OCI-LY7 (cell line): ENCODE results near the gene ACBD6. TPM values are rescaled to one million over a fixed set of nuclear protein-coding genes. Genes with fewer than 3 reads are reported as not detected.
"Not testable (repeated sequence)": the region's sequence is repeated elsewhere in the genome, so short reads cannot be mapped to it uniquely, and the experiment has no call there.

Experiments
- BruUV-seq: library from RNA; stranded (reverse); fragments of 400-500 nt; replicated peaks from 2 replicates; lab custom pipeline; 2021; lab: Mats Ljungman, UMichigan
- CTCF ChIA-PET: fragments of 300-600 bp; sonication (Branson Sonifier 250); formaldehyde crosslinking; loops from one replicate; lab custom pipeline; 2022; ENCODE audit warnings: antibody characterized with exemption; ENCODE audit not compliant: unreplicated experiment; lab: Charles Lee
- POLR2A ChIA-PET: fragments of 300-600 bp; sonication (Branson Sonifier 250); formaldehyde crosslinking; loops from one replicate; lab custom pipeline; 2022; ENCODE audit warnings: antibody characterized with exemption; lab: Charles Lee
- DNase-seq: peaks from one replicate; pipeline ENCODE4 v3.0.0-alpha.2; 2015; ENCODE audit warnings: low spot score
- H2AFZ ChIP-seq: fragments of 200-600 bp; sonication (generic), shearing (Covaris generic); 2 replicates; pipeline ENCODE4 v1.6.1; 2014; ENCODE audit warnings: mild to moderate bottlenecking, antibody characterized with exemption, low read length, moderate library complexity
- H3K27ac ChIP-seq: fragments of 200-600 bp; sonication (generic); 2 replicates; pipeline ENCODE4 v1.5.1; 2014; ENCODE audit warnings: mixed run types, low read depth, mild to moderate bottlenecking, moderate library complexity, low read length, inconsistent platforms; ENCODE audit not compliant: poor library complexity, severe bottlenecking
- H3K36me3 ChIP-seq: fragments of 200-600 bp; sonication (generic); 2 replicates; pipeline ENCODE4 v1.6.1; 2014; ENCODE audit warnings: mild to moderate bottlenecking, antibody characterized with exemption, low read length, moderate library complexity, mixed read lengths; ENCODE audit not compliant: insufficient read depth
- H3K4me1 ChIP-seq: fragments of 200-600 bp; sonication (generic); 2 replicates; pipeline ENCODE4 v1.5.1; 2014; ENCODE audit warnings: mild to moderate bottlenecking, low read length; ENCODE audit not compliant: insufficient read depth, poor library complexity, severe bottlenecking
- H3K4me2 ChIP-seq: fragments of 200-600 bp; sonication (generic); 2 replicates; pipeline ENCODE4 v1.6.1; 2014; ENCODE audit warnings: mild to moderate bottlenecking, low read length
- H3K4me3 ChIP-seq: fragments of 200-600 bp; sonication (generic); 2 replicates; pipeline ENCODE4 v1.5.1; 2014; ENCODE audit warnings: mild to moderate bottlenecking, low read depth, low read length; ENCODE audit not compliant: poor library complexity, severe bottlenecking
- H3K79me2 ChIP-seq: fragments of 200-600 bp; sonication (generic); 2 replicates; pipeline ENCODE4 v1.6.1; 2016; ENCODE audit warnings: low read depth, mild to moderate bottlenecking, low read length, moderate library complexity, mixed read lengths; ENCODE audit not compliant: insufficient read depth
- H3K9me2 ChIP-seq: fragments of 200-600 bp; sonication (generic); 2 replicates; pipeline ENCODE4 v1.6.1; 2016; ENCODE audit warnings: mild to moderate bottlenecking, low read length, mixed read lengths; ENCODE audit not compliant: insufficient read depth
- H3K9me3 ChIP-seq: fragments of 200-600 bp; sonication (generic); 2 replicates; pipeline ENCODE4 v1.6.1; 2014; ENCODE audit warnings: mild to moderate bottlenecking, mixed run types, low read length, mixed read lengths
- H4K20me1 ChIP-seq: fragments of 200-600 bp; sonication (generic); 2 replicates; pipeline ENCODE4 v1.6.1; 2014; ENCODE audit warnings: mild to moderate bottlenecking, antibody characterized with exemption, low read length, moderate library complexity, mixed read lengths; ENCODE audit not compliant: insufficient read depth
- CTCF ChIP-seq: fragments of 200-600 bp; sonication (generic); conservative IDR thresholded peaks from 2 replicates; pipeline ENCODE4 v1.5.1; 2014; ENCODE audit warnings: mild to moderate bottlenecking, antibody characterized with exemption, low read length, moderate library complexity, mixed read lengths
- EZH2phosphoT487 ChIP-seq: fragments of 200-600 bp; sonication (generic); IDR thresholded peaks from 2 replicates; pipeline ENCODE4 v1.6.1; 2018; ENCODE audit warnings: low read depth, borderline replicate concordance, mild to moderate bottlenecking, mixed run types, antibody characterized with exemption, low read length, moderate library complexity, mixed read lengths
- intact Hi-C: fragments of 100-400 bp; cut with micrococcal nuclease; formaldehyde crosslinking; loops from one replicate; pipeline ENCODE4 v1.10.0; 2022; ENCODE audit not compliant: unreplicated experiment
- total RNA-seq, 2 experiments: library from RNA; depleted of rRNA in 1 of 2; stranded (reverse); fragments of >200 nt in 1 of 2; shearing (Covaris generic) in 1 of 2; gene quantifications; 2 replicates each; pipeline ENCODE4 v1.2.3, GENCODE V29; 2014 to 2022

The ACBD6 gene
- total RNA-seq, 2 experiments from 2014 or later: 61.2 to 78.4 TPM

- H3K4me1 ChIP-seq: no peaks in the 10 kb centered on the region
- H3K4me2 ChIP-seq: no peak overlapping the region
- TF ChIP-seq EZH2phosphoT487: no peak
- TF ChIP-seq CTCF: no peak
- no peaks in the 10 kb centered on the region for H3K79me2 ChIP-seq
- H3K27ac ChIP-seq: no peak overlapping the region
- no TSS peak for BruUV-seq
- no peaks in the 10 kb centered on the region for H4K20me1 ChIP-seq
- ChIA-PET POLR2A (interaction anchor here (0.6 to 1.0 kb wide), 5 partner anchors 13 to 466 kb away, joined by 3 to 4 read pairs (median 3); no protein-coding TSS in a partner anchor), CTCF (no interaction called here)
- intact Hi-C loops: no loop called here
- DNase-seq: no peak
- no peak overlapping the region for H2AFZ ChIP-seq
- H3K9me2 ChIP-seq: no peaks in the 10 kb centered on the region
- H3K9me3 ChIP-seq: no peaks in the 10 kb centered on the region
- no peaks in the 10 kb centered on the region for H3K36me3 ChIP-seq
- no peak overlapping the region for H3K4me3 ChIP-seq
Observed at GRCh38 chr1:180550241-180550640, 47.9 kb upstream of the ACBD6 start.

- BruUV-seq, H3K27ac ChIP-seq, H4K20me1 ChIP-seq, DNase-seq, intact Hi-C loops, H3K79me2 ChIP-seq, H3K9me2 ChIP-seq, H3K4me2 ChIP-seq, H3K9me3 ChIP-seq, H3K4me1 ChIP-seq, CTCF ChIA-PET, H2AFZ ChIP-seq, H3K36me3 ChIP-seq, H3K4me3 ChIP-seq: not testable (repeated sequence)
- POLR2A ChIA-PET: interaction anchor here (0.6 to 1.0 kb wide), 4 partner anchors 13 to 466 kb away, joined by 3 read pairs; no protein-coding TSS in a partner anchor
Observed at GRCh38 chr1:180549770-180550169, 47.4 kb upstream of the ACBD6 start.

GRCh38 chr1:180548686-180549317 is 46.4 kb upstream of the ACBD6 start:
- no peak for DNase-seq
- Histone ChIP-seq H3K4me1 (no peaks in the 10 kb centered on the region), H3K9me2 (no peaks in the 10 kb centered on the region), H3K27ac (no peak overlapping the region), H3K4me3 (no peak overlapping the region), H3K4me2 (no peak overlapping the region), H3K9me3 (no peaks in the 10 kb centered on the region), H3K36me3 (no peaks in the 10 kb centered on the region), H3K79me2 (no peaks in the 10 kb centered on the region), H2AFZ (no peak overlapping the region), H4K20me1 (no peaks in the 10 kb centered on the region)
- no TSS peak for BruUV-seq
- TF ChIP-seq CTCF: no peak
- no peak for TF ChIP-seq EZH2phosphoT487
- CTCF ChIA-PET: no interaction called here
- intact Hi-C loops: no loop called here
- POLR2A ChIA-PET: interaction anchor here (0.6 kb wide), 2 partner anchors 18 to 221 kb away, joined by 3 to 4 read pairs; no protein-coding TSS in a partner anchor
